Thyroid gland (tissue), 4 donors: ENCODE data around the gene TIMM44.

Experiments
- CTCF ChIP-seq, 6 experiments: fragments of 200-600 bp in 3 of 6; fragments of 450-650 bp in 3 of 6; sonication (generic) in 3 of 6; IDR thresholded peaks; one replicate each; pipeline ENCODE4 v1.5.1; 2016 to 2019; ENCODE audit warnings: antibody characterized with exemption in 6 of 6, mild to moderate bottlenecking in 2 of 6, inconsistent platforms in 1 of 6, moderate library complexity in 1 of 6
- POLR2A ChIP-seq, 2 donors: fragments of 450-650 bp; IDR thresholded peaks; one replicate each; pipeline ENCODE4 v1.6.1; 2017; ENCODE audit warnings: antibody characterized with exemption in 2 of 2, mild to moderate bottlenecking in 2 of 2, moderate library complexity in 1 of 2

GRCh38 chr19:7962644-7963268 lies 19.3 kb upstream of the TIMM44 start:
- TF ChIP-seq POLR2A (IDR thresholded peaks at IDR 0.05) (no peak), CTCF (IDR thresholded peaks at IDR 0.05) (no peak)
